Peyer's patch (tissue), 4 donors: ENCODE measurements around the gene SLCO3A1.

Experiments
- POLR2A ChIP-seq, 2 donors: fragments of 450-650 bp; IDR thresholded peaks; one replicate each; pipeline ENCODE4 v1.5.1; 2017; ENCODE audit warnings: antibody characterized with exemption in 2 of 2, mild to moderate bottlenecking in 2 of 2, moderate library complexity in 2 of 2
- TF ChIP-seq, protein P1 (sequence below), 6 experiments: fragments of 450-650 bp in 4 of 6; fragments of 200-600 bp in 2 of 6; sonication (generic) in 1 of 6; IDR thresholded peaks; one replicate each; pipeline ENCODE4 v1.5.1; 2017 to 2019; ENCODE audit warnings: antibody characterized with exemption in 6 of 6, mild to moderate bottlenecking in 3 of 6, moderate library complexity in 1 of 6

DNA sequence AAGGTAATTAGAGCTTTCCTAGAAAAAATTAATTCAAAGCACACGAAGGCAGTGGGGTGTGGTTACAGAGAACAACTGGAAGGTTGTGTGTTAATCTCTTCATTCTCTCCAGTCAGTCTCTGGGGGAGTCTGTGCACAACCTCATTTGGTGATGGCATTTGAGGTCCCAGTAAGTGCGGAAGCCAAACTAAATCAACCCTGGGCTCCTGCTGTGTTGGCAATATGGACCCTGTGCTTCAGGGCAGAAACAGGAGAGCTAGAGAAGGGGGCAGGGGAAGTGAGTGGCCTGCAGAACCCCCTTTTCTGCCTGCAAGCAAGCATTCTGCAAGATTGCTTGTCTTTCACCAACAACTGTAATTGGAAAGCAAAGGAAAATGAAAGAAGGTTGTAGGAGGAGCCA lies 344.2 kb downstream of the SLCO3A1 start:
- TF ChIP-seq, protein P1, sequence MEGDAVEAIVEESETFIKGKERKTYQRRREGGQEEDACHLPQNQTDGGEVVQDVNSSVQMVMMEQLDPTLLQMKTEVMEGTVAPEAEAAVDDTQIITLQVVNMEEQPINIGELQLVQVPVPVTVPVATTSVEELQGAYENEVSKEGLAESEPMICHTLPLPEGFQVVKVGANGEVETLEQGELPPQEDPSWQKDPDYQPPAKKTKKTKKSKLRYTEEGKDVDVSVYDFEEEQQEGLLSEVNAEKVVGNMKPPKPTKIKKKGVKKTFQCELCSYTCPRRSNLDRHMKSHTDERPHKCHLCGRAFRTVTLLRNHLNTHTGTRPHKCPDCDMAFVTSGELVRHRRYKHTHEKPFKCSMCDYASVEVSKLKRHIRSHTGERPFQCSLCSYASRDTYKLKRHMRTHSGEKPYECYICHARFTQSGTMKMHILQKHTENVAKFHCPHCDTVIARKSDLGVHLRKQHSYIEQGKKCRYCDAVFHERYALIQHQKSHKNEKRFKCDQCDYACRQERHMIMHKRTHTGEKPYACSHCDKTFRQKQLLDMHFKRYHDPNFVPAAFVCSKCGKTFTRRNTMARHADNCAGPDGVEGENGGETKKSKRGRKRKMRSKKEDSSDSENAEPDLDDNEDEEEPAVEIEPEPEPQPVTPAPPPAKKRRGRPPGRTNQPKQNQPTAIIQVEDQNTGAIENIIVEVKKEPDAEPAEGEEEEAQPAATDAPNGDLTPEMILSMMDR (IDR thresholded peaks at IDR 0.05) = no peak
- no peak for TF ChIP-seq POLR2A (IDR thresholded peaks at IDR 0.05)
